Muscle layer of colon (tissue), 2 donors: ENCODE measurements around the gene CTLA4.

Source experiments
- H3K27ac ChIP-seq: one replicate; pipeline ENCODE4 v1.7.0; 2013; ENCODE audit warnings: low read depth, mild to moderate bottlenecking, low read length, moderate library complexity
- H3K27me3 ChIP-seq, 2 donors: one replicate each; pipeline ENCODE4 v1.7.0; 2013; ENCODE audit warnings: low read length in 2 of 2, mild to moderate bottlenecking in 2 of 2; ENCODE audit not compliant: insufficient read depth in 2 of 2, control insufficient read depth in 1 of 2
- H3K36me3 ChIP-seq: one replicate; pipeline ENCODE4 v1.7.0; 2013; ENCODE audit warnings: mild to moderate bottlenecking, low read length; ENCODE audit not compliant: insufficient read depth
- H3K4me1 ChIP-seq: one replicate; pipeline ENCODE4 v1.7.0; 2013; ENCODE audit warnings: mild to moderate bottlenecking, low read length; ENCODE audit not compliant: insufficient read depth
- H3K4me3 ChIP-seq, 2 donors: one replicate each; pipeline ENCODE4 v1.7.0; 2013; ENCODE audit warnings: low read length in 2 of 2, low read depth in 1 of 2, mild to moderate bottlenecking in 1 of 2, moderate library complexity in 1 of 2
- H3K9ac ChIP-seq: one replicate; pipeline ENCODE4 v1.7.0; 2013; ENCODE audit warnings: low read length
- H3K9me3 ChIP-seq: one replicate; pipeline ENCODE4 v1.7.0; 2013; ENCODE audit warnings: mild to moderate bottlenecking, low read length
- donor health status: abdominal sarcoma.
- donor health status: Adenocarcinoma of cecum.

Gene CTLA4

GRCh38 chr2:203835892-203836800 is 31.4 kb upstream of the CTLA4 start:
- no peak overlapping the region for H3K9ac ChIP-seq
- no peak overlapping the region for H3K27ac ChIP-seq
- H3K27me3 ChIP-seq = no peaks in the 10 kb centered on the region
- H3K4me3 ChIP-seq = no peak overlapping the region
- peaks cover 8% of the 10 kb centered on the region for H3K4me1 ChIP-seq
- no peaks in the 10 kb centered on the region for H3K9me3 ChIP-seq
- no peaks in the 10 kb centered on the region for H3K36me3 ChIP-seq

- Histone ChIP-seq H3K27me3 (no peaks in the 10 kb centered on the region), H3K36me3 (no peaks in the 10 kb centered on the region), H3K4me3 (no peak overlapping the region), H3K27ac (no peak overlapping the region), H3K9me3 (no peaks in the 10 kb centered on the region), H3K9ac (no peak overlapping the region), H3K4me1 (peaks cover 4% of the 10 kb centered on the region)
Measured at GRCh38 chr2:203840655-203841205, 26.8 kb upstream of the CTLA4 start.

GRCh38 chr2:203841654-203842053 is 25.9 kb upstream of the CTLA4 start:
- no peaks in the 10 kb centered on the region for H3K27me3 ChIP-seq
- no peaks in the 10 kb centered on the region for H3K36me3 ChIP-seq
- H3K9me3 ChIP-seq = no peaks in the 10 kb centered on the region
- no peak overlapping the region for H3K9ac ChIP-seq
- no peaks in the 10 kb centered on the region for H3K4me1 ChIP-seq
- H3K27ac ChIP-seq = no peak overlapping the region
- no peak overlapping the region for H3K4me3 ChIP-seq

GRCh38 chr2:203842373-203842772 is 25.2 kb upstream of the CTLA4 start:
- H3K4me3 ChIP-seq = no peak overlapping the region
- H3K27ac ChIP-seq = no peak overlapping the region
- no peaks in the 10 kb centered on the region for H3K36me3 ChIP-seq
- no peaks in the 10 kb centered on the region for H3K27me3 ChIP-seq
- no peaks in the 10 kb centered on the region for H3K4me1 ChIP-seq
- H3K9ac ChIP-seq = no peak overlapping the region
- H3K9me3 ChIP-seq = no peaks in the 10 kb centered on the region

- Histone ChIP-seq H3K4me1 (no peaks in the 10 kb centered on the region), H3K27ac (no peak overlapping the region), H3K9ac (no peak overlapping the region), H3K4me3 (no peak overlapping the region), H3K9me3 (no peaks in the 10 kb centered on the region), H3K27me3 (no peaks in the 10 kb centered on the region), H3K36me3 (no peaks in the 10 kb centered on the region)
Measured at GRCh38 chr2:203846490-203847105, 21.0 kb upstream of the CTLA4 start.

GRCh38 chr2:203849010-203849409 is 18.6 kb upstream of the CTLA4 start:
- Histone ChIP-seq H3K9me3 (no peaks in the 10 kb centered on the region), H3K4me1 (no peaks in the 10 kb centered on the region), H3K4me3 (no peak overlapping the region), H3K27me3 (no peaks in the 10 kb centered on the region), H3K27ac (no peak overlapping the region), H3K36me3 (no peaks in the 10 kb centered on the region), H3K9ac (no peak overlapping the region)

GRCh38 chr2:203852760-203853159 is 14.8 kb upstream of the CTLA4 start:
- H3K27me3 ChIP-seq = no peaks in the 10 kb centered on the region
- no peak overlapping the region for H3K9ac ChIP-seq
- H3K4me1 ChIP-seq = no peaks in the 10 kb centered on the region
- H3K36me3 ChIP-seq = no peaks in the 10 kb centered on the region
- H3K27ac ChIP-seq = no peak overlapping the region
- no peaks in the 10 kb centered on the region for H3K9me3 ChIP-seq
- no peak overlapping the region for H3K4me3 ChIP-seq

GRCh38 chr2:203853271-203853670 is 14.3 kb upstream of the CTLA4 start:
- H3K9me3 ChIP-seq = no peaks in the 10 kb centered on the region
- no peak overlapping the region for H3K4me3 ChIP-seq
- H3K27ac ChIP-seq = no peak overlapping the region
- H3K9ac ChIP-seq = no peak overlapping the region
- no peaks in the 10 kb centered on the region for H3K4me1 ChIP-seq
- H3K27me3 ChIP-seq = no peaks in the 10 kb centered on the region
- H3K36me3 ChIP-seq = no peaks in the 10 kb centered on the region

- no peaks in the 10 kb centered on the region for H3K27me3 ChIP-seq
- H3K27ac ChIP-seq = no peak overlapping the region
- no peak overlapping the region for H3K4me3 ChIP-seq
- H3K9me3 ChIP-seq = no peaks in the 10 kb centered on the region
- no peak overlapping the region for H3K9ac ChIP-seq
- H3K4me1 ChIP-seq = no peaks in the 10 kb centered on the region
- H3K36me3 ChIP-seq = no peaks in the 10 kb centered on the region
Measured at GRCh38 chr2:203853722-203854121, 13.8 kb upstream of the CTLA4 start.

GRCh38 chr2:203855274-203855673 is 12.3 kb upstream of the CTLA4 start:
- H3K36me3 ChIP-seq = no peaks in the 10 kb centered on the region
- H3K4me1 ChIP-seq = peaks cover 10% of the 10 kb centered on the region
- H3K4me3 ChIP-seq = no peak overlapping the region
- H3K27ac ChIP-seq = no peak overlapping the region
- H3K9me3 ChIP-seq = no peaks in the 10 kb centered on the region
- H3K27me3 ChIP-seq = no peaks in the 10 kb centered on the region
- H3K9ac ChIP-seq = no peak overlapping the region

GRCh38 chr2:203857656-203858055 is 9.9 kb upstream of the CTLA4 start:
- Histone ChIP-seq H3K4me3 (no peak overlapping the region), H3K4me1 (peaks cover 10% of the 10 kb centered on the region), H3K27ac (no peak overlapping the region), H3K36me3 (no peaks in the 10 kb centered on the region), H3K27me3 (no peaks in the 10 kb centered on the region), H3K9me3 (no peaks in the 10 kb centered on the region), H3K9ac (no peak overlapping the region)
